Measurements from ENCODE around the gene TMEM238.
"Not testable (repeated sequence)": the region's sequence is repeated elsewhere in the genome, so short reads cannot be mapped to it uniquely, and the experiment has no call there.

TMEM238 gene

GRCh38 chr19:55333870-55334269 lies 50.2 kb downstream of the TMEM238 start:
- TF ChIP-seq CTCF (IDR thresholded peaks at IDR 0.05; ENCODE audit: insufficient read depth, low read depth, low read length, missing control alignments), result no peak
- DNase-seq (ENCODE audit: low read depth), result no peak
- no peak overlapping the region for H3K4me3 ChIP-seq (ENCODE audit: low read depth, low read length)

- not testable (repeated sequence) for H3K4me3 ChIP-seq (ENCODE audit: low read depth, low read length); DNase-seq (ENCODE audit: low read depth)
Measured at GRCh38 chr19:55329791-55330190, 54.3 kb downstream of the TMEM238 start.

Measured in GM12865 (cell line).